GM04503 (cell line): ENCODE results near the gene P3H3.
A peak's percentile ranks its signal among the peaks of the same experiment; 100 is the strongest.

Source experiments
- DNase-seq: peaks from one replicate; pipeline ENCODE4 v3.0.0-alpha.2; 2012; ENCODE audit warnings: low read depth

Gene P3H3, protein sequence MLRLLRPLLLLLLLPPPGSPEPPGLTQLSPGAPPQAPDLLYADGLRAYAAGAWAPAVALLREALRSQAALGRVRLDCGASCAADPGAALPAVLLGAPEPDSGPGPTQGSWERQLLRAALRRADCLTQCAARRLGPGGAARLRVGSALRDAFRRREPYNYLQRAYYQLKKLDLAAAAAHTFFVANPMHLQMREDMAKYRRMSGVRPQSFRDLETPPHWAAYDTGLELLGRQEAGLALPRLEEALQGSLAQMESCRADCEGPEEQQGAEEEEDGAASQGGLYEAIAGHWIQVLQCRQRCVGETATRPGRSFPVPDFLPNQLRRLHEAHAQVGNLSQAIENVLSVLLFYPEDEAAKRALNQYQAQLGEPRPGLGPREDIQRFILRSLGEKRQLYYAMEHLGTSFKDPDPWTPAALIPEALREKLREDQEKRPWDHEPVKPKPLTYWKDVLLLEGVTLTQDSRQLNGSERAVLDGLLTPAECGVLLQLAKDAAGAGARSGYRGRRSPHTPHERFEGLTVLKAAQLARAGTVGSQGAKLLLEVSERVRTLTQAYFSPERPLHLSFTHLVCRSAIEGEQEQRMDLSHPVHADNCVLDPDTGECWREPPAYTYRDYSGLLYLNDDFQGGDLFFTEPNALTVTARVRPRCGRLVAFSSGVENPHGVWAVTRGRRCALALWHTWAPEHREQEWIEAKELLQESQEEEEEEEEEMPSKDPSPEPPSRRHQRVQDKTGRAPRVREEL

GRCh38 chr12:6827982-6828780 lies at the start of gene P3H3:
P3H3 (plus strand) TSS chr12:6828407; CDS start chr12:6828441, 34 bp downstream.
- no peak for DNase-seq

- peak; percentile 53 for DNase-seq
These were observed 49.3 kb upstream of the P3H3 start for GRCh38 chr12:6778574-6779550.

DNA sequence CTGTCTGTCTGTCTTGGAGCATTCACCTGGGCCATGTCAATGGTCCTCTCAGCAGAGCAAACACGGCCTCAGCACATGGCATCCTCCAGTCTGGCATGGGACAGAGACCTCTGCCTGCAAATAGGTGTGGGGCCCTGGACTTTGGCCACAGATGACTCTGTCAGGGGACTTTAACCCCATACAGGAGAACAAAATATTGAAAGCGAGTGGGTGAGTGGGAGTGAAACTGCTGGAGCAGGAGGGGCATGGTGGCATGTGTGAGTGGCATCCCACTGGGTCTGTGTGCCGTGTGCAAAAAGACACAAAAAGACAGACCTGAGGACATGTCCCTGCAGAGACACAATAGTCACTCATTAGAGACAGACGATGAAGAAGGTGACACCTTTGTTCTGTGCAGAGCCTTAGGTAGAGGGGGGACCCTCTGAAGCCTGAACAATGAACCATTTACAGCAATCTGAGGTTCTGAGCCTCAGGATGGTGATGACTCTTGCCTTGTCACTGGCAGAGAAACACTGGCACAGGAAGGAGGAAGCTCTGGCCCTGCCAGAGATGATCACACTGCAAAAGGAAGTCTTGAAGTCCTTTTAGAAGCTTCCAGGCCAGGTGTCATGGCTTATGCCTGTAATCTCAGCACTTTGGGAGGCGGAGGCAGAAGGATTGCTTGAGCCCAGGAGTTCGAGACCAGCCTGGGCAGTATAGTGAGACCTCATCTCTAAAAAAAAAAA lies 48.3 kb upstream of the P3H3 start:
- DNase-seq, result no peak

GRCh38 chr12:6780573-6780972 lies 47.6 kb upstream of the P3H3 start:
- no peak for DNase-seq

- DNase-seq, result no peak
These were observed 46.1 kb upstream of the P3H3 start for GRCh38 chr12:6782119-6782518.

- no peak for DNase-seq
These were observed 45.2 kb upstream of the P3H3 start for GRCh38 chr12:6782850-6783566.

GRCh38 chr12:6783828-6784227 lies 44.4 kb upstream of the P3H3 start:
- DNase-seq, result no peak

DNA sequence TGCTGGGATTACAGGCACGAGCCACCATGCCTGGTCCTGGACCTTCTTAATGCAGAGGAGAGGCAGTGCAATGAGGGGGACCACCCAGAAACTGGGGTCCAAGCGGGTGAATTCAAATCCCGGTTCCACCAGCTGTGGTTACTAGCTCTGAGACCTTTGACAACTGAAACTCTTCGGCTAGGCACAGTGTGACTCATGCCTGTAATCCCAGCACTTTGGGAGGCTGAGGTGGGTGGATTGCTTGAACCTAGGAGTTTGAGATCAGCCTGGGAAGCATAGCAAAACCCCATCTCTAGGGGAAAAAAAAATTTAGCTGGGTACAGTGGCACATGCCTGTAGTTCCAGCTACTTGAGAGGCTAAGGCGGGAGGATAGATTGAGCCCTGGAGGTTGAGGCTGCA lies 43.9 kb upstream of the P3H3 start:
- no peak for DNase-seq

- no peak for DNase-seq
These were observed 43.4 kb upstream of the P3H3 start for GRCh38 chr12:6784761-6785160.

DNA sequence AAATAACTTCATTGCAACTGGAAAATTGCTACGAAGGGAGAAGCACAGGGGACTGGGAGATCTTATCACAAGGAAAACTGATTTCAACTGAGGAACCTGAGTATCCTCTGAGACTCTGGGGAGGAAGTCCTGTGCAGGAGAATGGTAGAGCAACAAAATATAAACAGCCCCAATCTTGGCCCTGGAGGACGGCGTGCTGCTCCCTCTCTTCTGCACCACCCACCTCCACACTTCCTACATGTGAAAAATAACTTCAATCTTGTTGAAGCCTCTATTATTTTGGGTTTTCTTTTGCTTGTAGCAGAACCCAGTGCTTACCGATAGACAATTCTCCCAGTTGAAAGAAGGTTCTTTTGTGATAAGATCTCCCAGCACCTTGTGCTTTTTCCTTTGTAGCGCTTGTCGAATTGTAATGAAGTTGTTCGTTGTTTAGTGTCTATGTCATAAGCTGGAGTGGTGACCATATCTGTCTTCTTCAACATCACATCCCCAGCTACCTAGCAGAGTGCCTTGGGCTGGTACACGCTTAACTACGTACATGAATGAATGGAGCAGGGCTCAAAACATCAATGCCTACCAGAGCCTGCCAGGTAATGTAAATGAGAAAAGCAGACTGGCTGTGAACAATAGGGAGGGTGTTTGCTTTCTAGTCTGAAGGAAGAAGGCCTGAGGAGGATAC lies 41.7 kb upstream of the P3H3 start:
- DNase-seq, result no peak

- no peak for DNase-seq
These were observed 40.9 kb upstream of the P3H3 start for GRCh38 chr12:6787309-6787708.

- DNase-seq, result no peak
These were observed 39.0 kb upstream of the P3H3 start, which contains the start of gene CD4 for GRCh38 chr12:6788972-6789924. CD4 (plus strand) TSS chr12:6789528; CDS start chr12:6800139, 10,611 bp downstream.

- DNase-seq, result no peak
These were observed 37.6 kb upstream of the P3H3 start for GRCh38 chr12:6790496-6791150.

- no peak for DNase-seq
These were observed 36.2 kb upstream of the P3H3 start for GRCh38 chr12:6791931-6792520.

DNA sequence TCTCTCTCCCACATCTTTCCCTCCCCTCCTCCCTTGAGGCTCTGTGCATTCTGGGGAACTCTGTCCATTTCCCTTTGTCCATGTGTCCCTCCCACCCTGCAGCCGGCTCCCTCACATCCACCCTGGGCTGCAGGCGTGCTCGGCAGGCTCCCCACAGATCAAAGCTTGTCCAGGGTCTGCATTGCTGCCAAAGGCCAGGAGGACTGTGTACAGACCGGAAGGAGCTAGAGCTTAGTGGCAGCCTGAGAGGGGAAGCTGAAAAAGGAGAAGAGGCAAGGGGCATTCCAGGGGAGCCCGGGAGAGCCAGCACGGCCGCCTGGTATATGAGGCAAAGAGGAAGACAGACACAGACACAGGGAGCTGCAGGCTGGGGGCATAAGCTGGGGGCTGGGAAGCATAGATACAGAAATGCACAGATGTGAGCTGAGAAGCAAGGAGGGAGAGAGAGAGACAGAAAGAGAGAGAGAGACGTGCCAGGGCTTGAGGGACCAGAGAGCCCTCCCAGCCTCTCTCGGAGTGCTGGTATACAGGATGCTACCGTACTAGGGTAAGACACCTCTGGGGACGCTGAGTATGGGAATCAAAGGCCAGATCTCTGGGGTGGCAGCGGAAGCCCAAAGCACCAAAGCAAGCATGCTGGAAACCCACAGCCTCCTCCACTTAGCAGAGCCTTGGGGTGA lies 35.5 kb upstream of the P3H3 start:
- DNase-seq, result no peak

- no peak for DNase-seq
These were observed 33.1 kb upstream of the P3H3 start for GRCh38 chr12:6795088-6795487.

DNA sequence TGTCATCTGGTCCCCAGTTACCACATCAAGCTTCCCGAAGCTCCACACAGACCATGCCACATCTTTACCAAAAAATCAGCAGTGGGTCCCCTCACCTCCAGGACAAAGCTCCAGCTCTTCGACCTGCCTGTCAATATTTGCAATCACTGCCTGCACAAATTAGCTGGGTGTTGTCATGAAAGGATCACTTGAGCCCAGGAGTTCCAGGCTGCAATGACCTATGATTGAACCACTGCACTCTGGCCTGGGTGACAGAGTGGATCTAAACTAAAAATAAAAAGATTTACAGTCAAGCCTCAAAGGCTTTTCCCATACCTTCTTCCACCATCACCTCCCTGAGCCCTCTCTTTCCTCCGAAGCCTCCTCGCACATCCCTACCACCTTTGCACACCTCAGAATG lies 31.6 kb upstream of the P3H3 start:
- DNase-seq, result no peak
